GM20000 (cell line): ENCODE results near the gene B3GALT4.

Experiments used
- DNase-seq: peaks from one replicate; pipeline ENCODE4 v3.0.0; 2012; ENCODE audit warnings: low spot score
- CTCF ChIP-seq: IDR thresholded peaks from 2 replicates; pipeline ENCODE4 v1.5.1; 2012; ENCODE audit warnings: mild to moderate bottlenecking, control low read depth; ENCODE audit errors: extremely low read depth, missing control alignments

B3GALT4 gene

GRCh38 chr6:33295621-33296369, 18.9 kb downstream of the B3GALT4 start:
- no peak for DNase-seq
- TF ChIP-seq CTCF: no peak

GRCh38 chr6:33296797-33297405, 20.0 kb downstream of the B3GALT4 start:
- no peak for DNase-seq
- no peak for TF ChIP-seq CTCF

GRCh38 chr6:33297406-33297955, 20.6 kb downstream of the B3GALT4 start:
- DNase-seq: peak; percentile 57
- no peak for TF ChIP-seq CTCF

GRCh38 chr6:33297956-33298772, 21.2 kb downstream of the B3GALT4 start:
- peak; percentile 84 for DNase-seq
- TF ChIP-seq CTCF: no peak

GRCh38 chr6:33298773-33299236, 21.9 kb downstream of the B3GALT4 start, which contains the start of gene RGL2:
RGL2 (minus strand) TSS chr6:33298942; CDS start chr6:33298610, 332 bp downstream.
- DNase-seq: peak; percentile 69
- no peak for TF ChIP-seq CTCF

GRCh38 chr6:33299237-33299944, 22.5 kb downstream of the B3GALT4 start:
- DNase-seq: peak; percentile 90
- peak; percentile 46 for TF ChIP-seq CTCF
